Measurements from ENCODE around the gene GSTM1.

DNA sequence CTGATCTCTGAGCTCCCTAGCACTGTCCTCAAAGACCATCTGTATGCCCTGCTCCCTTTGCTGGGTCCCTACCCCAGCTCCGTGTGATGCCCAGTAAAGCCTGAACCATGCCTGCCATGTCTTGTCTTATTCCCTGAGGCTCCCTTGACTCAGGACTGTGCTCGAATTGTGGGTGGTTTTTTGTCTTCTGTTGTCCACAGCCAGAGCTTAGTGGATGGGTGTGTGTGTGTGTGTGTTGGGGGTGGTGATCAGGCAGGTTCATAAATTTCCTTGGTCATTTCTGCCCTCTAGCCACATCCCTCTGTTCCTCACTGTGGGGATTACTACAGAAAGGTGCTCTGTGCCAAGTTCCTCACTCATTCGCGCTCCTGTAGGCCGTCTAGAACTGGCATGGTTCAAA lies 30.1 kb downstream of the GSTM1 start:
- no peak for TF ChIP-seq E2F4 (IDR thresholded peaks at IDR 0.05; ENCODE audit: low read depth, low read length)
- no peak for TF ChIP-seq ZSCAN29 (IDR thresholded peaks at IDR 0.05)
- TF ChIP-seq, protein P1, sequence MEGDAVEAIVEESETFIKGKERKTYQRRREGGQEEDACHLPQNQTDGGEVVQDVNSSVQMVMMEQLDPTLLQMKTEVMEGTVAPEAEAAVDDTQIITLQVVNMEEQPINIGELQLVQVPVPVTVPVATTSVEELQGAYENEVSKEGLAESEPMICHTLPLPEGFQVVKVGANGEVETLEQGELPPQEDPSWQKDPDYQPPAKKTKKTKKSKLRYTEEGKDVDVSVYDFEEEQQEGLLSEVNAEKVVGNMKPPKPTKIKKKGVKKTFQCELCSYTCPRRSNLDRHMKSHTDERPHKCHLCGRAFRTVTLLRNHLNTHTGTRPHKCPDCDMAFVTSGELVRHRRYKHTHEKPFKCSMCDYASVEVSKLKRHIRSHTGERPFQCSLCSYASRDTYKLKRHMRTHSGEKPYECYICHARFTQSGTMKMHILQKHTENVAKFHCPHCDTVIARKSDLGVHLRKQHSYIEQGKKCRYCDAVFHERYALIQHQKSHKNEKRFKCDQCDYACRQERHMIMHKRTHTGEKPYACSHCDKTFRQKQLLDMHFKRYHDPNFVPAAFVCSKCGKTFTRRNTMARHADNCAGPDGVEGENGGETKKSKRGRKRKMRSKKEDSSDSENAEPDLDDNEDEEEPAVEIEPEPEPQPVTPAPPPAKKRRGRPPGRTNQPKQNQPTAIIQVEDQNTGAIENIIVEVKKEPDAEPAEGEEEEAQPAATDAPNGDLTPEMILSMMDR (IDR thresholded peaks at IDR 0.05 in 2 of 3, conservative IDR thresholded peaks at IDR 0.05 in 1 of 3; ENCODE audit: control insufficient read depth in 2 of 3, extremely low read depth in 1 of 3, insufficient read depth in 1 of 3, low read depth in 3 of 3, low read length in 3 of 3), result no peak
- TF ChIP-seq POLR2A (IDR thresholded peaks at IDR 0.05; ENCODE audit: low read depth, low read length), result no peak
- no peak for TF ChIP-seq EZH2 (IDR thresholded peaks at IDR 0.05; ENCODE audit: borderline replicate concordance, control insufficient read depth, low read depth, low read length)

Measured in GM12878 (cell line).